ENCODE results near the gene ANKHD1.

Gene ANKHD1

GRCh38 chr5:140365282-140365681 lies 36.4 kb upstream of the ANKHD1 start:
- Histone ChIP-seq H3K4me3 (replicated peaks; ENCODE audit: insufficient read depth, low read length) (no peak overlapping the region), H3K27me3 (ENCODE audit: insufficient read depth, poor library complexity, severe bottlenecking) (no peaks in the 10 kb centered on the region), H3K27ac (replicated peaks) (no peak overlapping the region)
- TF ChIP-seq CTCF (IDR thresholded peaks at IDR 0.05; ENCODE audit: insufficient read depth, low read length) (no peak), GABPA (IDR thresholded peaks at IDR 0.05; ENCODE audit: low read depth) (no peak), SPI1 (IDR thresholded peaks at IDR 0.05; ENCODE audit: borderline replicate concordance, low read depth) (no peak), POLR2AphosphoS5 (IDR thresholded peaks at IDR 0.05; ENCODE audit: low read depth) (no peak)
- TF ChIP-seq, protein P1, sequence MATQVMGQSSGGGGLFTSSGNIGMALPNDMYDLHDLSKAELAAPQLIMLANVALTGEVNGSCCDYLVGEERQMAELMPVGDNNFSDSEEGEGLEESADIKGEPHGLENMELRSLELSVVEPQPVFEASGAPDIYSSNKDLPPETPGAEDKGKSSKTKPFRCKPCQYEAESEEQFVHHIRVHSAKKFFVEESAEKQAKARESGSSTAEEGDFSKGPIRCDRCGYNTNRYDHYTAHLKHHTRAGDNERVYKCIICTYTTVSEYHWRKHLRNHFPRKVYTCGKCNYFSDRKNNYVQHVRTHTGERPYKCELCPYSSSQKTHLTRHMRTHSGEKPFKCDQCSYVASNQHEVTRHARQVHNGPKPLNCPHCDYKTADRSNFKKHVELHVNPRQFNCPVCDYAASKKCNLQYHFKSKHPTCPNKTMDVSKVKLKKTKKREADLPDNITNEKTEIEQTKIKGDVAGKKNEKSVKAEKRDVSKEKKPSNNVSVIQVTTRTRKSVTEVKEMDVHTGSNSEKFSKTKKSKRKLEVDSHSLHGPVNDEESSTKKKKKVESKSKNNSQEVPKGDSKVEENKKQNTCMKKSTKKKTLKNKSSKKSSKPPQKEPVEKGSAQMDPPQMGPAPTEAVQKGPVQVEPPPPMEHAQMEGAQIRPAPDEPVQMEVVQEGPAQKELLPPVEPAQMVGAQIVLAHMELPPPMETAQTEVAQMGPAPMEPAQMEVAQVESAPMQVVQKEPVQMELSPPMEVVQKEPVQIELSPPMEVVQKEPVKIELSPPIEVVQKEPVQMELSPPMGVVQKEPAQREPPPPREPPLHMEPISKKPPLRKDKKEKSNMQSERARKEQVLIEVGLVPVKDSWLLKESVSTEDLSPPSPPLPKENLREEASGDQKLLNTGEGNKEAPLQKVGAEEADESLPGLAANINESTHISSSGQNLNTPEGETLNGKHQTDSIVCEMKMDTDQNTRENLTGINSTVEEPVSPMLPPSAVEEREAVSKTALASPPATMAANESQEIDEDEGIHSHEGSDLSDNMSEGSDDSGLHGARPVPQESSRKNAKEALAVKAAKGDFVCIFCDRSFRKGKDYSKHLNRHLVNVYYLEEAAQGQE (IDR thresholded peaks at IDR 0.05; ENCODE audit: insufficient replicate concordance, low read depth): no peak
- DNase-seq (ENCODE audit: low read depth in 1 of 2, low spot score in 1 of 2): no peak

DNA sequence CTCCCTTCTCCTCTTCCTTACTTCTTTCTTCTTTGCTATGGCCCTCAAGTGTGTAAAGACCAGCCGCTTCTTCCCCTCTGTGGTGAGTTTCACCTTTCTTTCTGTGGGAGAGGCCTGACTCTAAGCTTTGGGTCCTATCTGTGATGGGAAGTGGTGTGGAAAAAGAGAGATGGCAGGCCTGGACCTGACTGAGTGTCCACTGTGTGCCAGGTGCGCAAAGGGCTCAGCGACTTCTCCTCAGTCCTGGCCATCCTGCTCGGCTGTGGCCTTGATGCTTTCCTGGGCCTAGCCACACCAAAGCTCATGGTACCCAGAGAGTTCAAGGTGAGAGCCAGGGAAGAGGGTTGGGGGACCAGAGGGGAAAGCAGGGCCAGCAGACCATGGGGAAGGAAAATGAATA lies 35.7 kb upstream of the ANKHD1 start:
- H3K27ac ChIP-seq (replicated peaks): no peak overlapping the region
- no peak overlapping the region for H3K4me3 ChIP-seq (replicated peaks; ENCODE audit: insufficient read depth, low read length)
- no peaks in the 10 kb centered on the region for H3K27me3 ChIP-seq (ENCODE audit: insufficient read depth, poor library complexity, severe bottlenecking)
- no peak for DNase-seq (ENCODE audit: low read depth in 1 of 2, low spot score in 1 of 2)
- TF ChIP-seq CTCF (IDR thresholded peaks at IDR 0.05; ENCODE audit: insufficient read depth, low read length) (no peak), POLR2AphosphoS5 (IDR thresholded peaks at IDR 0.05; ENCODE audit: low read depth) (no peak), SPI1 (IDR thresholded peaks at IDR 0.05; ENCODE audit: borderline replicate concordance, low read depth) (no peak), GABPA (IDR thresholded peaks at IDR 0.05; ENCODE audit: low read depth) (no peak)
- TF ChIP-seq, protein P1 (IDR thresholded peaks at IDR 0.05; ENCODE audit: insufficient replicate concordance, low read depth): no peak

DNA sequence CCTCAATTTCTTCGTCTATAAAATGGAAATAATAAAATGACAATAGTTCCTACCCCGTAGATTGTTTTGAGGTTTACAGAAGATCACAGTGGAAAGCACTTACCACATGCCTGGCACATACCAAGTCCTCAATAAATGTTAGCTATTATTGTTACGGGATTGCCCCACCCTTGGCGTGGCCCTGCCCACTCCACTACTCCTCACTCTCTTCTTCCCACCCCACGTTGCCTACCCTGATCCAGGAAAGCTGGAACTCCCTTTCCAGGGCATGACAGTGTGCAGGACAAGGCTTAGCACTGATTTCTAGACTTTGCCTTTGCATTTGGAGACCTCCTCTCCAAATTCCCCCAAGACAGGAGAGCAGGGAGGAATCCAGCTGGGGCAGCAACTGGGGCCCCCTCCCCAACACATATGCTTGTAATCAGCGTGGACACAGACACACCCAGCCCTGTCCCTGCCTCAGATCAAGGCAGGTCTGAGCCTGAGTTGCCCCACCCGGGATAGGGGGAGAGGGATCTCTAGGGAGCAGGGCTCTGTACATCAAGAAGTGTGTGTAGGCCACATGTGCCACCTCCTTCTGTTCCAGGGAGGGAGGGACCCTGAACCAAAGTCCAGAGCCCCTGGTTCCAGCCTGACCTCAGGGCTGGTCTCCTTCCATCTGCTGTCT lies 34.9 kb upstream of the ANKHD1 start:
- Histone ChIP-seq H3K27ac (replicated peaks) (no peak overlapping the region), H3K4me3 (replicated peaks; ENCODE audit: insufficient read depth, low read length) (no peak overlapping the region), H3K27me3 (ENCODE audit: insufficient read depth, poor library complexity, severe bottlenecking) (no peaks in the 10 kb centered on the region)
- DNase-seq (ENCODE audit: low read depth in 1 of 2, low spot score in 1 of 2): no peak
- no peak for TF ChIP-seq GABPA (IDR thresholded peaks at IDR 0.05; ENCODE audit: low read depth)
- TF ChIP-seq, protein P1 (IDR thresholded peaks at IDR 0.05; ENCODE audit: insufficient replicate concordance, low read depth): no peak
- TF ChIP-seq CTCF (IDR thresholded peaks at IDR 0.05; ENCODE audit: insufficient read depth, low read length): no peak
- no peak for TF ChIP-seq SPI1 (IDR thresholded peaks at IDR 0.05; ENCODE audit: borderline replicate concordance, low read depth)
- no peak for TF ChIP-seq POLR2AphosphoS5 (IDR thresholded peaks at IDR 0.05; ENCODE audit: low read depth)
